ENCODE data around the gene HAUS7.

The HAUS7 gene

GRCh38 chrX:153494061-153494460 lies 23.7 kb upstream of the HAUS7 start:
- TF ChIP-seq CTCF (conservative IDR thresholded peaks at IDR 0.05; ENCODE audit: low read length): no peak
- no peak for TF ChIP-seq EZH2phosphoT487 (IDR thresholded peaks at IDR 0.05; ENCODE audit: borderline replicate concordance)
- Histone ChIP-seq H3K4me3 (ENCODE audit: low read length, poor library complexity, severe bottlenecking) (no peak overlapping the region), H2AFZ (ENCODE audit: low read length) (no peak overlapping the region), H4K20me1 (ENCODE audit: insufficient read depth, low read length, poor library complexity, severe bottlenecking) (no peaks in the 10 kb centered on the region), H3K4me2 (ENCODE audit: low read depth, low read length, poor library complexity, severe bottlenecking) (no peak overlapping the region), H3K9ac (ENCODE audit: low read depth, low read length, poor library complexity, severe bottlenecking) (no peak overlapping the region), H3K9me2 (replicated peaks; ENCODE audit: low read depth, low read length) (no peaks in the 10 kb centered on the region), H3K9me3 (ENCODE audit: insufficient read depth, low read depth, low read length) (no peaks in the 10 kb centered on the region), H3K79me2 (ENCODE audit: insufficient read depth, low read length) (no peaks in the 10 kb centered on the region), H3F3A (ENCODE audit: low read depth) (no peaks in the 10 kb centered on the region), H3K4me1 (ENCODE audit: insufficient read depth, low read length, poor library complexity, severe bottlenecking) (no peaks in the 10 kb centered on the region), H3K36me3 (ENCODE audit: insufficient read depth, low read length) (no peaks in the 10 kb centered on the region), H3K27me3 (ENCODE audit: insufficient read depth, low read length, poor library complexity, severe bottlenecking) (no peaks in the 10 kb centered on the region)

DNA sequence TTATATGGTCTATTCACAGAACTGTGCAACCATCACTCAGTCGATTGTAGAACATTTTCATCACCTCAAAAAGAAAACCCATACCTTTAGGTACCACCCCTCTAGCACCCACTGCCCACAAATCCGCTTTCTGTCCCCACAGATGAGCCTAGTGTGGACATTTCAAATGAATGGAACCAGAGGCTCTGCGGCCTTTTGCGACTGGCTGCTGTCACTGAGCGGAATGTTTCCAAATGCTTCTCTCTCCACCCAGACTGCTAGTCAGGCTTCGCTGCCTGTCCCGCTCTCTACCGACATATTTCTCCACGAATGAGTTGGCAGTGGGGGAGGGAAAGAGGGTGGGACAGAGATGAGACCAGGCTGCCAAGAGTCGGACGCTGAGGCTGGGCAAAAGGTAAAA lies 22.7 kb upstream of the HAUS7 start:
- H3K27me3 ChIP-seq (ENCODE audit: insufficient read depth, low read length, poor library complexity, severe bottlenecking): no peaks in the 10 kb centered on the region
- H3K36me3 ChIP-seq (ENCODE audit: insufficient read depth, low read length): no peaks in the 10 kb centered on the region
- H3K4me3 ChIP-seq (ENCODE audit: low read length, poor library complexity, severe bottlenecking): no peak overlapping the region
- H3K9me2 ChIP-seq (replicated peaks; ENCODE audit: low read depth, low read length): no peaks in the 10 kb centered on the region
- no peak overlapping the region for H3K4me2 ChIP-seq (ENCODE audit: low read depth, low read length, poor library complexity, severe bottlenecking)
- H3F3A ChIP-seq (ENCODE audit: low read depth): no peaks in the 10 kb centered on the region
- H3K79me2 ChIP-seq (ENCODE audit: insufficient read depth, low read length): no peaks in the 10 kb centered on the region
- no peaks in the 10 kb centered on the region for H3K9me3 ChIP-seq (ENCODE audit: insufficient read depth, low read depth, low read length)
- H4K20me1 ChIP-seq (ENCODE audit: insufficient read depth, low read length, poor library complexity, severe bottlenecking): no peaks in the 10 kb centered on the region
- no peak overlapping the region for H2AFZ ChIP-seq (ENCODE audit: low read length)
- no peak overlapping the region for H3K9ac ChIP-seq (ENCODE audit: low read depth, low read length, poor library complexity, severe bottlenecking)
- no peaks in the 10 kb centered on the region for H3K4me1 ChIP-seq (ENCODE audit: insufficient read depth, low read length, poor library complexity, severe bottlenecking)
- TF ChIP-seq CTCF (conservative IDR thresholded peaks at IDR 0.05; ENCODE audit: low read length) (no peak), EZH2phosphoT487 (IDR thresholded peaks at IDR 0.05; ENCODE audit: borderline replicate concordance) (no peak)

GRCh38 chrX:153492543-153492942 lies 22.2 kb upstream of the HAUS7 start:
- no peak overlapping the region for H2AFZ ChIP-seq (ENCODE audit: low read length)
- no peaks in the 10 kb centered on the region for H3K27me3 ChIP-seq (ENCODE audit: insufficient read depth, low read length, poor library complexity, severe bottlenecking)

More at GRCh38 chrX:153492543-153492942, 22.2 kb upstream of the HAUS7 start:
- H3K79me2 ChIP-seq (ENCODE audit: insufficient read depth, low read length): no peaks in the 10 kb centered on the region
- no peaks in the 10 kb centered on the region for H3K9me2 ChIP-seq (replicated peaks; ENCODE audit: low read depth, low read length)
- H3K4me1 ChIP-seq (ENCODE audit: insufficient read depth, low read length, poor library complexity, severe bottlenecking): no peaks in the 10 kb centered on the region
- H3K4me3 ChIP-seq (ENCODE audit: low read length, poor library complexity, severe bottlenecking): no peak overlapping the region
- no peak overlapping the region for H3K9ac ChIP-seq (ENCODE audit: low read depth, low read length, poor library complexity, severe bottlenecking)
- H3F3A ChIP-seq (ENCODE audit: low read depth): no peaks in the 10 kb centered on the region
- H3K36me3 ChIP-seq (ENCODE audit: insufficient read depth, low read length): no peaks in the 10 kb centered on the region
- TF ChIP-seq EZH2phosphoT487 (IDR thresholded peaks at IDR 0.05; ENCODE audit: borderline replicate concordance) (no peak), CTCF (conservative IDR thresholded peaks at IDR 0.05; ENCODE audit: low read length) (no peak)
- H3K4me2 ChIP-seq (ENCODE audit: low read depth, low read length, poor library complexity, severe bottlenecking): no peak overlapping the region
- no peaks in the 10 kb centered on the region for H3K9me3 ChIP-seq (ENCODE audit: insufficient read depth, low read depth, low read length)
- no peaks in the 10 kb centered on the region for H4K20me1 ChIP-seq (ENCODE audit: insufficient read depth, low read length, poor library complexity, severe bottlenecking)

All from Loucy (cell line).